Fibroblast of peridontal ligament (primary cell): Measurements from ENCODE around the gene SNX10.
A peak's percentile ranks its signal among the peaks of the same experiment; 100 is the strongest.

Experiments
- DNase-seq: peaks from one replicate; pipeline ENCODE4 v3.0.0-alpha.2; 2010; ENCODE audit errors: extremely low read depth

Gene SNX10

DNA sequence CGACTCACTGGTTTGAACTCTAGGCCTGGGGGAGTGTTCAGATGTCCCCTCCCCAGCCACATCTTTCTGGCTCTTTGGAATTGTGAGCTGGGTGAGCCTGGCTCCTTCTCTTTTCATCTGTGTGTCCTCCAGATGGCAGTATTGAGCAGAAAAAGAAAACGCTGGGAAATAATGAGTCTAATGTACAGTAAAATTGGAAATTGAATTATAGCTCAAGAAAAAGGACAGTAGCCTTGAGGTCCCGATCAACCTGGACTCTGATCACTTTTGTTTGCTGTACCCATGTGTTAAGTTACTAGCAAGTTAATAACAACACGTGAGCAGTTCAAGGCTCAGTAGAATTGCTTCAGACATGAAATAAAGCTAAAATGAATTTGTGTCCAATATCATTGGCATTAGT lies 77.9 kb downstream of the SNX10 start:
- peak; percentile 62 for DNase-seq

DNA sequence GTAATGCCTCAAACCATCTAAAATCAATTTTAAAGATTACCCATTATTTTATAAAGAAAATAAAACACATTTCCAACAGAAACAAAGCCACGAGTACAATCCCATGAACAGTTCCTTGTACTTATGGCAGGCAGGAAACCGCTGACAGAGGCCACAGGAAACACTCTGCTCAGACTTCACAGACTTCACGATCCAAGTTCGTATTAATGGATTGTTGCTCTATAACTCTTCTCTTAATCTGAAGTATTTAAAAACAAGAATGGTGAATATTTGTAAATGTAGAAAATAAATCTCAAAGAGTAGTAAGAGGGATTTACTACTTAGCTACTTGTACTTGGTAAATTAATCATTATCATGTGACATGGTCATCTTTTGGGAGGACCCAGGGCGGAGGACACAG lies 78.3 kb downstream of the SNX10 start:
- DNase-seq = no peak

DNA sequence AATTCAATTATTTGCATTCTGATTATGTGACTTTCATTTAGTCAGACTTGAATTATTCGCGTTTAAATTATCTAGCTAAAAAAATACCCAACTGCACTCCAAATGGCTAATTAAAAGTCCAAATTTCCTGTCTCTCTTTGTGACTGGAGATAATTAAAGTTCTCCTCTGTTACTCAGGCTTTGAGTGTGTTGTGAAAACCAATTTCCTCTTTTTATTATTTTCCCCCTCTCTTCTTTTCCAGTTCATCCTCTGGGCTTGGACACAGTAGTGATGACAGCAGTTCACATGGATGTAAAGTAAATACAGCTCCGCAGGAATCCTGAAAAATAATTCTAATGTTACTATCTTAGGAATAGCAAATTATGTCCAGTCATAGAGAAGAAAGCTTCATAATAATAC lies 80.6 kb downstream of the SNX10 start:
- DNase-seq = no peak

DNA sequence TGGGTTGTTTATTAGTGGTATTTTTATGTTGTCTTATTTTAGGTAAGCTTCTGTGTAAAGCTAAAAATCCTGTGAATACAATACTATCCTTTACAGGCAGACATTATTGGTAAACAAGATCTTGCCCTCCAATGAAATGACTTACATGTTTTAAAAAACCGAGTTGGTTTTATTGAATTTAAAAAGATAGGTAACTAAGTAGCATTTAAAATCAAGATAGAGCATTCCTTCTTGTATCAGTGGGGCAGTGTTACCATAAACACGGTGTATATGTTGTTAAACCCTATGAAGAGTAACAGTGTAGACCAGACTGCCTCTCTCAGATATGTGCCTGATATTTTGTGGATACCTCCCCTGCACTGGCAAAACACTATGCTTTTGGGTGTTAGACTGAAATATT lies 81.0 kb downstream of the SNX10 start:
- no peak for DNase-seq

DNA sequence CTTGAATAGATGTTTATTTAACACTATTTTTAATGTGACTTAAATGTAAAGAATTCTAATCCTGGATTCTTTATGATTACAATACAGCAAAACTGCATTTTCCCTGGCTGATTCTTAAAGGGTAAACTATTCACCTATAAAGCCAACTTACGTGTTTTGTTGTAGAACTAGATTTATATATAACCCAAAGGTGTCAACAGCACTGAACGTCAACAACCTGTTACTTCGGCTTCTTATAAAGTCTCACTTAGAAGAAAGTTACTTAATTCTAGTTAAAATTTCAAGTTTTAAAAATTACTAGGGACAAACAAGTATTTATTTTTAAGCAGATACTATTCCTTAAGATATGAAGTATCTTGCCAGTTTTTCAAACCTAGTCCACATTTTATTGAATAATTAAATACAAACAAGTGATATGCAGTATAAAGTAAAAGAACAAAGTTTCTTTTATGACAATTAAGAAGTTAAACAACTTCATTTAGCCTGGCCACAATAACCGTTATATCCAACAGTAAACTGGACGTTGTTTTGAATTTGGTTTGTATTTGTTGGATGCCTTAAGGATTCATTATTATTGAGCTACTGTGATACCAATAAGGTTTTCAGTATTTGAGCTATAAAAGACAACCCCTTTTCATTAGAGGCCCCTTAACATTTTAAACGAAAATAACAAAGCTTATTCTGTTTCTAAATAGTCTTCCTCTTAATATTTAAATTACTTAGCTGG lies 83.1 kb downstream of the SNX10 start:
- no peak for DNase-seq

DNA sequence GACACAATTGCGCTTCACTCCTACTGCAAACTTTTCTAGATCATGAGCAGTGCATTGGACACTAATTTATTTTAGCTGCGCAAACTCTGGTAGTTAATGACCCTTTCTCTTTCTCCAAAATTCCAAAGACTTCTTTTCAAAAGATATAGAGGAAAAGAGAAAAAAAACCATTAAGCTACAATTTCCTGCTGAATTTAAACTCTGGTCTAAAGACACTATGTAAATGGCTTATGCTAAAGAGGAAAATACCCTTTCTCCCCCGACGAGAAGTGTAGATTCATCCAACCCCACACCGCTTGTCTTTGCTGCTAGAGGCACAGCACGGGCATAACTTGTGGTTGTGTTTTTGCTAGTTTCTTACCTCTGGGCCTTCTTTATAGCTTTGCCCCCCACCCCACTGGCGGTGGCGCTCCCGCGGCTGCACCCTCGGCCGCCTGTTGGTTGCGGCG lies 84.1 kb downstream of the SNX10 start:
- DNase-seq = no peak

DNA sequence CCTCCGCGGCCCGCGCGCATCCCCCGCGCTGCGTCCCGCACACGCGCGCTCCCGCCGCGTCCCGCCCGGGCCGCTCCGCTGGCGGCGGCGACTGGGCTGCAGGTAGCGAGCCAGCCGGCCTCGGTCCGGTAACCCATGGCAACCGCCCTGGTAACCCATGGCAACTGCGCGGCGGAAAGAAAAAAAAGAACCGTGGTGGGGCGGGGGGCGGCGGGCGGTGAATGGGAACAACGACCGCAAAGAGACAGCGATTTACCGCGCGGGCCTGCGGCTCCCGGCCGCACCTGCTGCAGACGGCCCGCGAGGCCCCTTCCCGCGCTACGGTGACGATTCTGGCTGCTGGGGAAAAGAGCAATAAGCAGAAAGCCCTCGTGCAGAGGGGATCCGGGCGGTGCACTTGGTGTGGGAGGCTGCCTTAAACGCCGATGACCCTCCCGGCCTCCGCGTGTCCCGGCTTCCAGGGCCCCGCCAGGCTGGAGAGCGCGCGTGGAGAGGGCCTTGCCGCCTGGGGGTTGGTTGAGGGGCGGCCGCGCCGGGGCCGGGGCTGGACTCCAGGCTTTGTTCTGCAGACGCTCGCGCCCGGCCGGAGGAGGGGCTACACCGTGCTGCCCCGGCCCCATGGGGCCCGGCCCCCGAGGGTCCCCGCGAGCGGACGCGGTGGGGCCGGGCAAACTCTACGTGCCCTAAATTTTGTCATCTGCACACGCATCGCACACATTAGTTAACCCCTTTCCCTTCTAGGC lies 84.7 kb downstream of the SNX10 start:
- DNase-seq = no peak

DNA sequence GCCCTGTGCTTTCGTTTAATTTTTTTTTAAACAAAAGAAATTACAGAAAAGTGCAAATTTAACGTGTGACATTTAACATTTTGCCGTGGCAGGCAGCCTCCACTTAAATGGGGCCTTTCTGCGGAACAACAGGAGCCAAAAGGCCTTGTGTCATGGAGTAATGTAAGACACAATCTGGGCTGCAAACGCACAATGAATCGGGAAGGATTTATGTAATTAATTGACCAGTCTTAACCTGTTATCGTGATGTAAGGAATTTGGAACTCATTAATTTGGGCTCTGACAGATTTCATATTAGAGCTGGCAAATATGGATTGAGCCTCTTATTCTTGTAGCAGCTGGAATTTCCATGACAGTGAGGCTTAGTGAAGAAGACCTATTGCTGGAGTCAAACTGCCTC lies 86.4 kb downstream of the SNX10 start:
- DNase-seq = no peak

DNA sequence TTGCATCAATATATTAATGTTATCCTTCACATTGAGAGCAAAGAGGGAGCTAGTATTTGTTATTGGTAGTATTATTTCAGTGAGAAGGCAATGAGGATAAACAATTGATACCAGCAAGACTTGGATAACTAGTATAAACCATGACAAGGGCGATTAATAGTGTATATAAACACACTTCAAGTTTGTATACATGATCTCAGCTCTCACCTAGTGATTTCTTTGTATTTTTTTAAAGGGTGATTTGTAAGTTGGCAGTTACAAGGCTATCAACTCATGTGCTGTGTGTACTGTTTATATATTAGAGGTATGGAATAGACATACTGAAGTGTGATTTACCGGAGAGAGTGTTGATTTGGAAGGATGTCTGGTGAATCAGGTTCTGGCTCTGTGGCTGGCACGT lies 88.0 kb downstream of the SNX10 start:
- DNase-seq = no peak

DNA sequence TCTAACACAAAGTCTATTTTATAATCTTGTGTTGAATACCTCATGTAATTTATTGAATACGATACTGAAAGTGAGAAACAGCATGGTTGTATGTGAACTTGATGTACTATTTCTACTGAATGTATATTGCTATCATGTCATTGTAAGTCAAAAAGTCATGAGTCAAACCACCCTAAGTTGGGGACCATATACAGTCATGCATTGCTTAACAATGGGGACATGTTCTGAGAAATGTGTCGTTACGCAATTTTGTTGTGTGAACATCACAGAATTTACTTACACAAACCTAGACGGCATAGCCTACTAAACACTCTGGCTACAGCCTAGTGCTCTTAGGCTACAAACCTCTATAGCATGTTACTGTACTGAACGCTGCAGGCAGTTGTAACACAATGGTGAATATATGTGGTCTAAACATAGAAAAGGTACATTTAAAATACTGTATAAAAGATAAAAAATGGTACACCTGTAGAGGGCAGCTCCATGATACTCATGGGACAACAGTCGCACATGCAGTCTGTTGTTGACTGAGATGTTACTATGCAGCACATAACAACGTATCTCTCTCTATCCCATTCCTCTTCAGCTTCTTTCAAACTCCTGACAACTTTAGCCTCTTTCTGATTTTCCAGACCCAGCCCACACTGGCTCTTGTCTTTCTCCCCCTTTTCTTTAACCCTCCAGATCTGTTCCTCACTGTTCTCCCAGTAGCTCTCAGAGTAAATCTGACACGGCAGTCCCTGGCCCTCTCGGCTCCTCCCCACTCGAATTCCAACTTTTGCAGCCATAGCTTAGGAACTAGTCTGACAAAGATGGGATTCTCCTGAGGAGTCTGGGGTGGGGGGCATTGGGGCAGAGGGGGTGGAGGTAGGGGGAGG lies 90.1 kb downstream of the SNX10 start:
- no peak for DNase-seq

DNA sequence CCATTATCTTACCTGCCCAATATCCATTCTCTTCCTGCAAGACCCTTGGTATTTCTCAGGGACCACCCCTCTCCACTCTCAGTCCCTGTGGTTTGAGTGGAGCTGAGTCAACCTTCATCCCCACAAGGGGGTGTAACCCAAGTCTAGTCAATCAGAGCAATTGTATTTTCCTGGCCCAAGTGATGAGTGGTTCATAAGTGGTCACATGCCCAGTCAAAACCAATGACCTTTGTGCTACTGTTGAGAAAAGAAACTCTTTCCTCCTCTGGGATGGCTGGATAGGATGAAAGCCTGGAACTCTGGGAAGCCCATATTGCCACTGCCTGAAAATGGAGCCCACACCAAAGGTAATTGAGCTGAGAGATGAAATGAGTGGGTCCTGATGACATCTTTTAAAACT lies 93.6 kb downstream of the SNX10 start:
- DNase-seq = no peak

DNA sequence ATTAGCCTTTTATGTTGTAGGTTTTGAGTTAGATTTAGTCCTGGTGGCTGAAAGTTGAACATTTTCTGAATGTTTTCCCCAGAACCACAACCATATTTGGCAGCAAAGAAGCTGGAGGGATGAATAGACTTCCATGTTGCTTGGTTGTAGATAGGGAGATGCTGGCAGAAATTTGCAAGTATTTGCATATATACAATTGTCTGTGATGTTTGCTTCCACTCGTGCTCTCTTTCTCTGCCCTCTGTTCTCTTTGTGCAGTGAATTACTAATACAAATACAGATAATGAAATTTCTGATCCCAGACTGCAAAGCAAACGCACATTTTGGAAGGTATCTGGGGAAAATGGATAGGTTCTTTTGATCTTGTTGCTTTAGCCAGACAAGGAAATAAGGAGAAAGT lies 96.1 kb downstream of the SNX10 start:
- no peak for DNase-seq

DNA sequence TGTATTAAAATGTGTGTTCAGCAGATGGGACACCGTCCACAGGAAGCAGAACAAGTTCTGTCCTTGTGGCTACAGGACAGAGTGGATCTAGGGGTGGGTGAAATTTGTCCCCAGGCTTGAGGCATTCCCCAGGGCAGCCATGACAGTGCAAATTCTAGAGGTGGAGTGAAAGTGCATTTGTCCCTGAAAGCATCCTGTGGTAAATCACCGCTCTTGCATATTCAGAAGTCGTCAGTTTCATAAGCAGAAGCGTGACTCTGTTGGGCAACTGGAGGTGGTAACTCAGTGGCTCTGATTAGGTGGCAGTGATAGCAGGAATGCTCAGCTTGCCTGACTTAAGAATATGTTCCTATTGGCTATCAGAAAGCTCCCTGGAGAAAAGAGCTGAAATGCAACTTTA lies 96.6 kb downstream of the SNX10 start:
- no peak for DNase-seq

DNA sequence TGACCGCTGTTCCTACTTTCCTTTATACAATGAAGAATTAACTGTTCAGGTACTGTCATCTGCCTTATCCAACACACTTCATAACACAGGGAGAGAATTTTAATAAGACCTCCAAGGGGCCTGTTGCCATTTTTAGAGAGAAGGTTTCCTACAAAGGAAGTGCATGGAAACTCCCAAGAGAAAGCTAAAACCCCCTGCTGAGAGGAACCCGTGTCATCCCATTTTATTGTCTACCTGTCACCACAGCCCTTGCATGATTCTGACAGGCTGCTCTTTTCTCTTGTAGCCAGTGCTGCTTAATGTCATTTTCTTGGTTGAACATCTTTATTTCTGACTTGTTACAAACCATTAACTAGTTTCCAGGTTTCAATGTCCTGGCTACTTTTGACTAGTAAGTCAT lies 98.4 kb downstream of the SNX10 start:
- DNase-seq = no peak

DNA sequence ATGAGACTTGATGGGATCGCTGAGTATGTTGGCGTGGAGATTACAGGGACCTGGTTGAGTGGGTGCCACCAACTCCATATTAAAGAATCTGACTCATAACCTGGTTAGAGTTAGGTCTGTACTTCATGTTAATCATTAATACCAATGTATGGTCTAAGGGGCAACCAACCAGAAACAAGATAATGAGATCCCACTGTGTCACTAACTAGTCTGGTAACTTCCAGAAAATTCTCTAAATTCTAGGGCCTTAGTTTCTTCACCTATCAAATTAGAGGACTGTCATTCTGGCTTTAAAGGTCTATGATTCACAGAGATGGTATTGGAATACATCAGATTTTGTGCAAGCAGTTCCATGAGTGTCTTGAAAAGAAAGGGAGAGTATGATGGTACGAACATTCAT lies 102.2 kb downstream of the SNX10 start:
- DNase-seq = no peak

DNA sequence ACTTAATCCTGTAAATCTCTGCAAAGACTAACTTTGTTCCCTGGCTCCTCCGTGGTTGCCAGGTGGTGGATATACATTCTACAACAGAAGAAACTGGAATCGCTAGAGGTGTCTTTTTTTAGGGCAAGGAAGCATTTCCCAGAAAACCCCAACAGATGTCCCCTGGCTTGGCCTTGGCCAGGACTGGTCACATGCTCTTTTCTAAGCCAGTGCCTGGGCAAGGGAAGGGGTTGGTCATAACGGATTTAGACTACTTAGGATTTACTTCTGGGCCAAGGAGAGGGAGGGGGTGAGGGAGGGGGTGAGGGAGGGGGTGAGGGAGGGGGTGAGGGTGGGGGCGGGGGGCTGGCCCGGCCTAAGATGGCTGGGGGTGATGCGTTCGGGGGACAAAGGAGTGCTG lies 105.7 kb downstream of the SNX10 start:
- no peak for DNase-seq

DNA sequence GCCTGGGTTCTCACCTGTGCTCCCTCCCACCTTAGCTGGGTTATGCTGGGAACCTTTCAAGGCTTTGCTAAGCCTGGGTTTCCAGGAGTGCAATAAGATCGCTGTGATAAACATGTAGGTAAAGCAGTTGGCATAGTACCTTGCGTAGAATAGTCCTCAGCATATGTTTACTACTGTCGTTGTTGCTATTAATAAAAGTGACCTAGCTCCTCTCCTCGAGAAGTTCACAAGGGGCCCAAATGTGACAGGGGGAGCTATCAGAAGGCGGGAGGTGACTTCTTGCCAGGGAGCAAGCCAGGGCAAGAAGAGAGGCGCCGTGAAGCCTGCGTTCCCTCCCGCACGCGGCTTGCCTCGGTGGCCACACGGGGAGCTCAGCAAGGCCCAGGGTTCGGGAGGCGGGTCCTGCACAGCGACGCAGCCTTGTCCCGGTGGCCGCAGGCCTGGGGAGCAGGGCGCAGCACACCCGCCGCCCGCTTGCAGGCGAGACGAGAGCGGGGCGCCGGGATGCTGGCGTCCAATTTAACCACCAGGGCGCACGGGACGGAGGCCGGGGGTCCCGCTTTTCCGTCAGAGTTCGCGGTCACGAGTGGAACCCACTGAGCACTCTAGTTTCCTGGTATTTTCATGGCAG lies 106.2 kb downstream of the SNX10 start:
- no peak for DNase-seq

DNA sequence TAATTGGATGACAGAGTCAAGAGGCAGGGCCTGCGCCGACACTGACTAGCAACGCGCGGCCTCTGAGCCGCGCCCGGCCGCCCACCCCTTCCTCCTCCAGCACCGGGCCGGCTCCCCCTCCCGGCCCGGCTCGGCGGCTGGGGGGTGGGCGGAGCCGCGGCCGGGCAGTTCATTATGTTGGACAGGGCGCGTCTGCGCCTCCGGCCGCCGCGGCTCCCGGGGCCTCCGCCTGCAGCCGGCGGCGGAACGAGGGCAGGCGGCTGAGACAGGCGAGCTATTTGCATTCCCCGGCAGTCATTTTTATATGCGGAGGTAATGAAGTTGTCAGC lies 106.7 kb downstream of the SNX10 start:
- DNase-seq = peak; percentile 1

DNA sequence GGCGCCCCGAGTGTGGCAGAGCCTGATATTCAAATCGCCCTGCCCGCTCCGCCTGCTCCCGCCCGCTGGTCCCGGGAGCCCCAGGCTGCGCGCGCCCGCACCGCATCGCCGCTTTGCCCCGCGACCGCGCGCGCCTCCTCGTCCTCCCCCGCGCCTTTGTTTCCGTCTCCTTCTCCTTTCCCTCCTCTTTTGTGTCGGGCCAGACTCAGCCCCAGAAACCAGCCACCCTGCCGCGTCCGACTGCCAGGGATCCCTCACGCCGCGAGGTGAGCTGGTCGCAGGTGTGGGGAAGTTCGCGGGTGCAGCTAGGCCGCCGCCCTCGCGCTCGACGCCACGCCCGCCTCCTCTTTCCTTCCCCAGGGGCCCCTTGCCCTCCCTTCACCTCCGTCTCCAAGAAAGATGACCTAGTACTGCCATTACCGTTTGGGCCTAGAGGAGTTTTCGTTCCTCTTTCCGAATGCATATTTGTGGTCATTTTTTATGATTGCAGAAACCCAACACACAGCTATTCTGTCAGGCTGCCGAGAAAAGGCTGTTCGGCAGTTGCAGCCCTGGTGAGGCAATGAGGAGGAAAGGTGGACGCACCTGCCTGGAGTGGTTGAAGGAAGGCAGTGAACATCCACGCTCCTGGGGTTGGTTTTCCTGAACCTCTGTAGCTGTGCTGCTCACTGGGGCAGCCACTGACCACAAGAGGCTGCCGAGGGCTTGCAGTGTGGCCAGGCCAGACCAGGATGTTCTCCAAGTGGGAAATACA lies 107.3 kb downstream of the SNX10 start:
- DNase-seq = peak; percentile 25

DNA sequence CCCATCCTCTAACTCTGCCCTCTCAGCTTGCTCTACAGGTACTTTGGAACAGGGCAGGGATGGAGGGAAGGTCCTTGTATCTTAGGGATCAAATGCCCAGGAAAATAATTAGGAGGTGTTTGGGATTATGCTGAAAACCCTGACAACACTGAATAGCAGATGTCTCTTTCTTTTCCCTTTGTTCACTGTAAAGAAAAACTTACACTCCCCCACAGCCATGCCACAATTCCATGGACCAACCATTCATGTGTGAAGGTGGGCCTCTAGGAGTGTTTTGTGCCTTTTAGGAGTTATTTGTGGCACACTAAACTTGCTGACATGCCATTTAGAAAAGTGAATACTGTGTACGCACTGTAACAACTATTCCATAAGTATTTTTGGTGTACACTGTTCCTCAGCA lies 108.1 kb downstream of the SNX10 start:
- DNase-seq = no peak

DNA sequence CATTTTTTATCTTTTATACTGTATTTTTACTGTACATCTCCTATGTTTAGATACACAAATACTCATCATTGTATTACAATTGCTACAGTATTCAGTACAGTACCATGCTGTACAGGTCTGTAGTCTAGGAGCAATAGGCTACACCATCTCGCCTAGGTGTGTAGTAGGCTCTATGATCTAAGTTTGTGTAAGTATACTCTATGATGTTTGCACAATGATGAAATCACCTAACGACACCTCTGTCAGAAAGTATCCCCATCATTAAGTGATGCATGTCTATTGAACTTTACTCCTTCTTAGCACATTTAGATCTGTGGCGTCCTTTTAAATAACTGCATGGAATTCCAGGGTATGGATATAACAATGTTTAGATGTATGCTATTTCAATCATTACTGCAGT lies 112.0 kb downstream of the SNX10 start:
- DNase-seq = no peak
